Activated CD4-positive, alpha-beta T cell treated with anti-CD3 and anti-CD28 coated beads for 36 hours (primary cell): ENCODE data around the gene RADIL. TPM values are rescaled to one million over a fixed set of nuclear protein-coding genes. Genes with fewer than 3 reads are reported as not detected.

ENCODE experiments used
- ATAC-seq: fragments of 200-7000 bp; cut with Tn5 transposase; one replicate; pipeline ENCODE4 v1.10.0; 2021; ENCODE audit warnings: mild to moderate bottlenecking, moderate library complexity
- CTCF ChIA-PET: fragments of 350-600 bp; sonication (Branson Sonifier 250); formaldehyde crosslinking; loops from one replicate; lab custom pipeline; 2021; ENCODE audit warnings: antibody characterized with exemption; lab: Charles Lee
- POLR2A ChIA-PET: fragments of 350-600 bp; sonication (Branson Sonifier 250); formaldehyde crosslinking; loops from one replicate; lab custom pipeline; 2021; ENCODE audit warnings: antibody characterized with exemption, inconsistent platforms; lab: Charles Lee
- DNase-seq: peaks from one replicate; pipeline ENCODE4 v3.0.0-alpha.2; 2020
- H3K27ac Mint-ChIP-seq: one replicate; pipeline ENCODE4 v1.8.0; 2021; ENCODE audit warnings: mixed read lengths
- H3K27me3 Mint-ChIP-seq: one replicate; pipeline ENCODE4 v1.8.0; 2021; ENCODE audit warnings: mixed read lengths
- H3K36me3 Mint-ChIP-seq: one replicate; pipeline ENCODE4 v1.8.0; 2021; ENCODE audit warnings: low read depth, mixed read lengths
- H3K4me1 Mint-ChIP-seq: one replicate; pipeline ENCODE4 v1.8.0; 2021; ENCODE audit warnings: mixed read lengths
- H3K4me3 Mint-ChIP-seq: one replicate; pipeline ENCODE4 v1.8.0; 2021; ENCODE audit warnings: mild to moderate bottlenecking, moderate library complexity, mixed read lengths
- H3K9me3 Mint-ChIP-seq: one replicate; pipeline ENCODE4 v1.8.0; 2021; ENCODE audit warnings: low read depth, mixed read lengths
- intact Hi-C, 2 experiments: fragments of 100-400 bp; cut with DNase I in 1 of 2; cut with micrococcal nuclease in 1 of 2; formaldehyde crosslinking; loops; one replicate each; pipeline versions ENCODE4 v1.14.2 to v1.15.1; 2022 to 2024; cut with DNase I, micrococcal nuclease
- total RNA-seq, 2 experiments: library from RNA; stranded (reverse); gene quantifications; one replicate each; pipeline ENCODE4 v1.2.3, GENCODE V29; 2021

The RADIL gene
- total RNA-seq, 2 experiments from 2014 or later: 0.42 to 0.69 TPM

DNA sequence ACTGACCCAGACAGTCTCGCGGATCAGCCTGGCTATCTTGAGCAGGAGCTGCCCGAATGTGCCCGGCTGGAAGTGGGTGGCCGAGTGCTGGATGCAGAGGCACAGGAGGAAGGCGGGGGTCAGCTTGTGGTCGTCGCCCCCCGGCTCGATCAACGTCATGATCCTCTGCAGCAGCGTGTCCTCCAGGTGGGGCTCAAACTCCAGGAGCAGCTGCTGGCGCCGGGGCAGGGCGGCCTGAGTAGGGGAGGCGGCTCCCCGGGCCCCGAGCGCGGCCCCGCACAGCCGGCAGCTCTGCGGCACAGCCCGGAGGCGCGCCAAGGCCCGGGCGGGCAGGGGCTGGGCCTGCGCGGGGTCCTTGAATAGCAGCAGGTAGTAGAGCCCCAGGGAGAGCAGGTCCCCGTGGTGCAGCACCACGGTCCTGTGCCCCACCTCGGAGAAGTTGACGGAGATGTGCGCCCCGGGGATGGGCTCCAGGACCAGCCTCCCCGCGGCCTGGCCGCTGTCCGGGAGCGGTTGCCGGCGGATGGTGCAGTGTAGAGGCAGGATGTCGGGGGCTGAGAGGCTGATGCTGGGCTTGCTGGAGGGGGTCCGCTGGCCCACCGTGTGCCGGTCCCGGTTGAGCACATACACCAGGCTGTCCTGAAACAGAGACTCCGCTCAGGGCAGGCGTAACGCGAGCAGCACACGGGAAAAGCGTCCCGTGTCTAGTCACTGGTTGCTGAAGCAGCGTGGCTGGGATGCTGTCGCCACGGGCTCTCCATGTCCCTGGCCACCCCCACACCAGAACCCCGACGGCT, 48.7 kb downstream of the RADIL start:
- no peaks in the 10 kb centered on the region for H3K9me3 Mint-ChIP-seq
- no peak overlapping the region for H3K4me3 Mint-ChIP-seq
- intact Hi-C loops: no loop called here
- CTCF ChIA-PET: no interaction called here
- H3K36me3 Mint-ChIP-seq: no peaks in the 10 kb centered on the region
- POLR2A ChIA-PET: no interaction called here
- H3K27me3 Mint-ChIP-seq: no peaks in the 10 kb centered on the region
- H3K27ac Mint-ChIP-seq: no peak overlapping the region
- no peak for ATAC-seq
- DNase-seq: no peak
- peaks cover 2% of the 10 kb centered on the region for H3K4me1 Mint-ChIP-seq

DNA sequence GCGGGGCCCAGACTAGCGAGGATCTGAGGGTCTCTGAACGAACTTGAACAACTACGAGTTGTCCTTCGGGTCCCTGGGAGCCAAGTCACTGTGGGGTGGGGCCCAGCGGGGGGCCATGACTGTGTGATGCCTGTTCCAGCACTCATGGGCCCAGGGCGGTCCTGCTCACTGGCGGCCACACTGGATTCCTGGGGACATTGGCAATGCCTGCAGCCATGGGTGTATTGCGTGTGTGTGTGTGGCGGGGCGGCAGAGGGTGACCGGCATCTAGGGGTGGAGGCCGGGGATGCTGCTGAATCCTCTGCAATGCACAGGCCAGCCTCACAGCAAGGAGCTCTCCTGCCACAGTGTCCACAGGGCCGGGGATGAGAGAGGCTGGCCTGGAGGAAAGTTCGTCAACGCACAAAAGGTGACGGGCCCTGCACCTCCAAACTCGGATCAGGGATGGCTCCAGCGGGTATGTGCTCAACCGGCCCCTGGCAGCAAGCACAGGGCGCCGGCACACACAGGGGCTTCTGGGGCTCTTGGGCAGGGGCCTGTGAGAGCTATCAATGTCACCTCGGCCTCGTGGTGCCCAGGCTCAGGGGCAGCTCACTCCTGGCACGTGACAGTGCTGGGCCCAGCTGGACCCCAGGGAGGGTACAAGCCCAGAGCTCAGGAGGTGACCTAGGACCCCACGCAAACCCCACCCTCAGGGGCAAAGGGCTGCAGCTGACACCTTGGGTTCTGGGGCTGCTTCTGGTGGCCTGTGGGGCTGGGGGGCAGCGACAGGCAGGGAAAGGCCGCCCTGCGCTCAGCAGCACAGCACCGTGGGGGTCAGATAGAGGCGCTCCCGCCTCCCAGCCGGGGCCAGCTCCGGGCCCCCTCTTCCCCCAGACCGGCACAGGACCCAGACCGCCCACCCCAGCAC, 49.6 kb downstream of the RADIL start:
- intact Hi-C loops: no loop called here
- H3K9me3 Mint-ChIP-seq: no peaks in the 10 kb centered on the region
- ATAC-seq: no peak
- H3K27me3 Mint-ChIP-seq: no peaks in the 10 kb centered on the region
- H3K4me1 Mint-ChIP-seq: peaks cover 2% of the 10 kb centered on the region
- H3K27ac Mint-ChIP-seq: no peak overlapping the region
- DNase-seq: no peak
- CTCF ChIA-PET: no interaction called here
- no peaks in the 10 kb centered on the region for H3K36me3 Mint-ChIP-seq
- H3K4me3 Mint-ChIP-seq: no peak overlapping the region
- POLR2A ChIA-PET: no interaction called here

DNA sequence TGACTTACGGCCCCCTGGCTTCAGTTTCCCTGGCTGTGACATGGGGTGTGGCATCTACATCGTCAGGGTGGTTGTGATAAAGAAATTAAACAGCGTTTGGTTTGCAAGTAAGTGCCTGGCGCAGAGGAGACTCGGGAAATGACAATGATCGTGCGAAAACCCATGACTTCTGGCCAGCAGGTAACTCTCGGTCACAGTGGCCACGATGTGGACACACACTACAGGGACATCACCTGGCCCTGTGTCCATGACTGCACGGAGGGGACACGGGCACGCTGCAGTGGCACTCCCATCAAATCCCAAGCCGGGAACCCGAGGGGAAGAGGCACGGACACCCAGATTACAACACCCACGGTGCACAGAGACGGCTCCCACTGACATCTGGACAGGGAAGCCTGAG, 50.3 kb downstream of the RADIL start:
- H3K4me3 Mint-ChIP-seq: no peak overlapping the region
- DNase-seq (no peak), ATAC-seq (no peak)
- H3K4me1 Mint-ChIP-seq: peaks cover 2% of the 10 kb centered on the region
- no peaks in the 10 kb centered on the region for H3K9me3 Mint-ChIP-seq
- no peaks in the 10 kb centered on the region for H3K36me3 Mint-ChIP-seq
- ChIA-PET CTCF (no interaction called here), POLR2A (no interaction called here)
- H3K27me3 Mint-ChIP-seq: no peaks in the 10 kb centered on the region
- H3K27ac Mint-ChIP-seq: no peak overlapping the region
- intact Hi-C loops: no loop called here

DNA sequence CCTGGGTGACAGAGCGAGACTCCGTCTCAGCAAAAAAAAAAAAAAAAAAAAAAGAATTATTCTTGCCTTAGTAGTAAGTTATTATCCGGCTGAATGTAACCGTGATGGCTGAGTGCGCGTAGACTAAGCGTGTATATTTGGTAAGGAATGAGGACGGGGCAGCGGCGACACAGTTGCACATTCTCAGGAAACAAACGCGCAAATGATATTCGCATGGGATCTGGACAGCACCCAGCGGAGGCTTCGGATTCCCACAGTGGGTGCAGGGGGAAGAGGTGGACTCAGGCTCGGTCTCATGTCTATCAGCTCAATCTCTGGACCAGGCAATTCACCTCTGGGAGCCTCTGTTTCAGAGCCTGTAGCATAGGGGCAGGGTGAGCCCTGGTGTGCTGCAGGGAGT, 50.8 kb downstream of the RADIL start:
- Mint-ChIP-seq H3K27me3 (no peaks in the 10 kb centered on the region), H3K9me3 (no peaks in the 10 kb centered on the region), H3K4me1 (peaks cover 2% of the 10 kb centered on the region), H3K27ac (no peak overlapping the region), H3K36me3 (no peaks in the 10 kb centered on the region), H3K4me3 (no peak overlapping the region)
- intact Hi-C loops: no loop called here
- ATAC-seq (no peak), DNase-seq (no peak)
- ChIA-PET CTCF (no interaction called here), POLR2A (no interaction called here)

DNA sequence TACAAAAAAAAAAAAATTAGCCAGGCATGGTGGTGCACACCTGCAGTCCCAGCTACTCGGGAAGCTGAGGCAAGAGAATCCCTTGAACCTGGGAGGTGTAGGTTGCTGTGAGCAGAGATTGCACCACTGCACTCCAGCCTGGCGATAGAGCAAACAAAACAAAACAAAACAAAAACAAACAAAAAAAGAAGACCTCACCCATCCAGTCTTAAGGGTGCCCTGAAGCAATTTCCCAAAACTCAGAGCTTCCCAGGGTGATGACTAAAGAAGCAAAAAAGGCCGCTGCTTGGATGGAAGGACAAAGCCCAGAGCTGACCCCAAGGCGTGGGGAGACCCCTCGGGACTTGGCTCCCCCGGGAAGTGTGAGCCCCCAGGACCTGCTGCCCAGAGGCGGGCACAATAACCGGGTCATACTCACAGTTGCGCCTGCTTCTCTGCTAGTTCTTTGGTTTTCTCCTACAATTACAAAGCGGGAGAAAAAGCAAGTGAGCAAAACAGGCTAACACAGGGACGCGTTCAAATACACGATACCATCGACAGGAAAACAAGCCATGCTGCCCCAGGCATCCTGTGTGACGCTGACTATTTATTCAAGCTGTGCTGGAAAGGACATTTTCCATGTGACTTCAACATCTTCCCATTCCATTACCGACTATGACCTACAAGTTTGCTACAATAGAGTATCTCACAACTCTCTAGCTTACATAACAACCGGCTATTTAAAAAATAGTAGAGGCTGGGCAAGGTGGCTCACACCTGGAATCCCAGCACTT, 51.6 kb downstream of the RADIL start:
- no peaks in the 10 kb centered on the region for H3K9me3 Mint-ChIP-seq
- H3K4me3 Mint-ChIP-seq: no peak overlapping the region
- ATAC-seq: no peak
- no peak overlapping the region for H3K27ac Mint-ChIP-seq
- intact Hi-C loops: no loop called here
- POLR2A ChIA-PET: no interaction called here
- no peaks in the 10 kb centered on the region for H3K36me3 Mint-ChIP-seq
- CTCF ChIA-PET: interaction anchor here (0.7 to 2.2 kb wide), 3 partner anchors 52 to 435 kb away, joined by 3 to 10 read pairs (median 4); partner anchors contain the start of gene RADIL
- H3K4me1 Mint-ChIP-seq: peaks cover 2% of the 10 kb centered on the region
- DNase-seq: no peak
- H3K27me3 Mint-ChIP-seq: no peaks in the 10 kb centered on the region

DNA sequence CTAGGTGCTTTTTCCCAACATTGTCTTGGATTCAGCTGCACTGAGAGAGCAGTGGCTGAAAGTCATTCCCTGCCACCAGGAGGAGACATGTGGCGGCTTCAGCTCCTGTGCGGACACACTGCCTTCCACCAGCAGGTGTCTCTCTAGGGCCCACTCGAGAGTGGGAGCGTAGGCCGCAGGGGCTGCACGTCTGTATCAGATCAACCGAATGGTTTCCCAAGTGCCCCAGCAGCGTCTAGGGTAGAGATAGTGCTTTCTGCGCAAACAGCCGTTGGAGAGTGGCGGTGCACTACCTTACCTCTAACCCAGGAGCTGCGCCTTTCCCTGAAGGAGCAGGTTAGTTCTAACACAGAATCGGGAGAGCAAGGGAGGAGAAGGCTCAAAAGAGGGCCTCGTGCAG, 53.3 kb downstream of the RADIL start:
- ChIA-PET POLR2A (no interaction called here), CTCF (interaction anchor here (0.5 to 2.3 kb wide), 11 partner anchors 23 to 525 kb away, joined by 3 to 10 read pairs (median 3); partner anchors contain the start of gene RADIL)
- Mint-ChIP-seq H3K36me3 (no peaks in the 10 kb centered on the region), H3K27ac (no peak overlapping the region), H3K4me1 (peaks cover 2% of the 10 kb centered on the region), H3K9me3 (no peaks in the 10 kb centered on the region), H3K27me3 (no peaks in the 10 kb centered on the region), H3K4me3 (no peak overlapping the region)
- intact Hi-C loops: loop anchor here in 1 of 2 experiments (1.0 kb wide), 2 partner anchors 53 to 255 kb away; partner anchors contain the start of gene RADIL
- peak; percentile 81 for DNase-seq
- peak; percentile 93 for ATAC-seq

DNA sequence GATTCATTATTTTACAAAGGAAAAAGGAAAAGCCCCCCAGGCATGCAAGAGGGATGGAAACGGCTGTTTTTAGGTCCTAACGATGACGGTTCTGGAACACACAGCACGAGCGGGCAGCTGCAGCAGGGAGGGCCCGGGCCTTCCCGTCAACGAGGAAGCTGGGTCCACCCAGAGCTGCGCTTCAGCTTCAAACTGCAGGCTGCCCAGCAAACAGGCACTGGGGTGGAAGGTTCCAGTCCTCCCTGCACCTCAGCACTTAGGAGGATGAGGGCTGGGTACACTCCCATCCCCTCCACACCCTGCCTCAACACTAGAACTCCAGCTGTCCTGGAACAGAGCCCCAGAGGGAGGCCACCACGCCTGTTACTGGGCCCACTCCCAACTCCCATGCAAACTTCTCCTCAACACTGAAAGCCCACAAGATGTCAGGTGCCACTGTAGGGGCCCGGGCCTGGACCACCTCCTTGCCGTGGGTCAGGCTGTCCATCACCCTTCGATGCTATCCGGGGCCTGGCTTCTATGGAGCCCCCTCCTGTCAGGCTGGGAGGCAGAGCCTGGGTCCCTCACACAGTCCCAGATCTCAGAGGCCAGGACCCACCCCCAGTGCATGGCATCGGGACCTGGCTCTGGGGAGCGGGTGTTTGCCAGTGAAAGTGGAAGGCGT, 54.7 kb downstream of the RADIL start:
- no peaks in the 10 kb centered on the region for H3K27me3 Mint-ChIP-seq
- no peak overlapping the region for H3K27ac Mint-ChIP-seq
- intact Hi-C loops: no loop called here
- DNase-seq: no peak
- peaks cover 2% of the 10 kb centered on the region for H3K4me1 Mint-ChIP-seq
- POLR2A ChIA-PET: no interaction called here
- CTCF ChIA-PET: interaction anchor here (0.7 to 2.3 kb wide), 3 partner anchors 19 to 258 kb away, joined by 3 to 8 read pairs (median 3); no protein-coding TSS in a partner anchor
- no peak overlapping the region for H3K4me3 Mint-ChIP-seq
- no peaks in the 10 kb centered on the region for H3K9me3 Mint-ChIP-seq
- H3K36me3 Mint-ChIP-seq: no peaks in the 10 kb centered on the region
- no peak for ATAC-seq

DNA sequence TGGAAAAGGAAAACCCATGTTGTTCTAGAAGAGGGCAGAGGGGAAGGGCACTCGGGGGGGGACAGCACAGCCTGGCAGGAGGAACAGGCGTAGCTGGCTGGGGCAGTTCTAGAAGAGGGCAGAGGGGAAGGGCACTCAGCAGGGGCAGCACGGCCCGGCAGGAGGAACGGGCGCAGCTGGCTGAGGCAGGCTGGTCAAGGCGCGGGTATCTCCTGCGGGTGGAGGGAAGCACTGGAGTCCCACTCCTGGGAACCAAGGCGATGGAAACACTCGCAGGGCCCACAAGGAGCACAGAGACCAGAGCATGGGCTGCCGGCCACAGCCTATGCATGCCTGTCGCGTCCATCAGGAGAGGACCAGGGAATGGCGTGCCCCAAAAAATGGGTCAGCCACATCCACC, 58.4 kb downstream of the RADIL start:
- no peak overlapping the region for H3K27ac Mint-ChIP-seq
- no peak for ATAC-seq
- no peaks in the 10 kb centered on the region for H3K9me3 Mint-ChIP-seq
- ChIA-PET POLR2A (no interaction called here), CTCF (interaction anchor here (0.5 kb wide), 1 partner anchor 100 kb away, joined by 3 read pairs; no protein-coding TSS in a partner anchor)
- H3K4me3 Mint-ChIP-seq: no peak overlapping the region
- intact Hi-C loops: no loop called here
- DNase-seq: no peak
- no peaks in the 10 kb centered on the region for H3K36me3 Mint-ChIP-seq
- H3K4me1 Mint-ChIP-seq: no peaks in the 10 kb centered on the region
- H3K27me3 Mint-ChIP-seq: no peaks in the 10 kb centered on the region

DNA sequence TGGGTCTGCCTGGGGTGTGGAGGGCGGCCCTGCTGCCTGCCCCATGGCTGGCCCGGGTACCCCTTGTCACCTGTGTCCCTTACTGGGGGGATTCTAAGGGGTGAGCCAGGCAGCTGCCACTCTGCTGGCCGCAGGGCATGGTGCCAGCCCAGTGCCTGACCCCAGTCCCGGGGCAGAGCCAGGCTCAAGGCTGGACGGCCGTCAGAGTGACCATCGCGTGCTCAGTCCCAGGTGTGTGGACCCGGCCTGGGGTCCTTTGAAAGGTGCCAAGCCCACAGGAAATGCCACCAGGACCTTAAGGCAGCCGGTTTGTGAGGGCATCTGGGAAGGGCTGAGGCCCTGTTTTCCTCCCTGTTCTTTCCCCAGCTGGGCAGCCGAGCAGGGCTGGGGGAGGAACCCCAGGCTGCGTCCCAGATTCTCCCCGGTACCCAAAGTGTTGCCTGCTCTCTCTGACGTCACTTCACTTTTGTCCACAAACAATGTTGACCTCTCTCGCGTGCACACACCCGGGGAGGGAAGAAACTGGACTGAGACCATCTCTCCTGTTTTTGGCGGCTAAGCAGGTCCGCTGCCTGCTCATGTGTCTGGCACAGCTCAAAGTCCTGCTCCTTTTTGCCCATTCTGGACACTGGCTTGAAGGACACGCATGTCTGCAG, 59.3 kb downstream of the RADIL start:
- no peak for DNase-seq
- peaks cover 3% of the 10 kb centered on the region for H3K27me3 Mint-ChIP-seq
- ChIA-PET POLR2A (no interaction called here), CTCF (interaction anchor here (0.7 kb wide), 1 partner anchor 74 kb away, joined by 3 read pairs; no protein-coding TSS in a partner anchor)
- no peaks in the 10 kb centered on the region for H3K4me1 Mint-ChIP-seq
- no peaks in the 10 kb centered on the region for H3K36me3 Mint-ChIP-seq
- H3K4me3 Mint-ChIP-seq: no peak overlapping the region
- intact Hi-C loops: no loop called here
- H3K27ac Mint-ChIP-seq: no peak overlapping the region
- H3K9me3 Mint-ChIP-seq: no peaks in the 10 kb centered on the region
- no peak for ATAC-seq

DNA sequence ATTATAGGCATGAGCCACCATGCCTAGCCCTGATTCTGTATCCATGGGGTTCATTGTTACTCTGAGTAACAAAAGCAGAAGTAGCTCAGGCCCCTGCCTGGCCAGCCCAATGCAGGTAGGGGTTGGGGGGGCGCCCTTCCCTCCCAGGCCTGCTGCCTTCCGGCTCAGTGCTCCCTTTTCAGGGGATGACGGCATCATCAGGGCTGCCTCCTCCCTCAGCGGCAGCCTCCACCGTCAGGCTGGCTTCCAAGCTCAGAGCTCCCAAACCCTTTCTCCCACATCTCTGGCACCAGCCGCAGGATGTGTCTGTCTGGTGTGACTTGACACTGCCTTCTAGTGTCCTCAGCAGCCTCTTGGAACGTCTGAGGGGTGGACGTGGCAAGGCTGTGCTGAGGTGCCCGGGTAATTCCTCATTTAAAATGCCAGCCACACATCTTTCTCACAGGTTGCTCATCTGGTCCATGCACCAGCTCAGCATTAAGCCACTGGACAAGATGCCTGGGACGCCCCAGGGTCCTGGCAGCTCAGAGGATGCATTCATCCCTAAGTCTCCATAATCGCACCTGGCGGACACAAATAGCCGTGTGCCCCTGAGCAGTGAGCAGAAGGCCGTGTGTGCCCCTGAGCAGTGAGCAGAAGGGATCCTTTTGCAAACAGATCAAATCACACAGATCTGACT, 59.9 kb downstream of the RADIL start:
- intact Hi-C loops: no loop called here
- H3K9me3 Mint-ChIP-seq: no peaks in the 10 kb centered on the region
- no peaks in the 10 kb centered on the region for H3K4me1 Mint-ChIP-seq
- no peaks in the 10 kb centered on the region for H3K36me3 Mint-ChIP-seq
- ChIA-PET CTCF (interaction anchor here (0.7 kb wide), 1 partner anchor 73 kb away, joined by 3 read pairs; no protein-coding TSS in a partner anchor), POLR2A (no interaction called here)
- peaks cover 3% of the 10 kb centered on the region for H3K27me3 Mint-ChIP-seq
- no peak overlapping the region for H3K27ac Mint-ChIP-seq
- DNase-seq (no peak), ATAC-seq (no peak)
- H3K4me3 Mint-ChIP-seq: no peak overlapping the region
